ENCODE data around the gene BBX. TPM values are rescaled to one million over a fixed set of nuclear protein-coding genes. Genes with fewer than 3 reads are reported as not detected.

BBX gene
- total RNA-seq, 1 experiment from 2014 or later: 45.0 TPM

DNA sequence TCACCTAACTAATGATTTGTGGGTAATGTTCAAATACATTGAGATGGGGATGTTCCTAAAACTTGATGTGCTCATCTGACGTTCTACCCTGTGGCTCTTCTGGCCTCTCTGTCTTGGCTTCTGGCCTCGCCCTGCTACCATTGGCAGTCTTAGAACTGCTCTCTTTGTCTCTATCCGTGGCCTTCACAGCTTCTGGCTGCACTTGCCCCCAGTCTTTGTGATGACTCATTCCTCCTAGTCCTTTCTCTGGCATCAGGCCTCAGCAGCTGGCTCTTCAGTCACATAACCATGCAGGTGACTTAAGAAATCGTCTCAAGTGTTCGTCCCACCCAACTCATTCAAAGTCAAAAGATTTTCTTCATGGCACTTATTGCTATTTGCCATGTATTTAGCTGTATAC lies 188.1 kb downstream of the BBX start (continued):
- TF ChIP-seq IRF2 (CRISPR knock-in tag; IDR thresholded peaks at IDR 0.05; ENCODE audit: borderline replicate concordance, low read depth): no peak
- TF ChIP-seq TCF7 (CRISPR knock-in tag; IDR thresholded peaks at IDR 0.05; ENCODE audit: low read depth): no peak
- TF ChIP-seq, protein P1, sequence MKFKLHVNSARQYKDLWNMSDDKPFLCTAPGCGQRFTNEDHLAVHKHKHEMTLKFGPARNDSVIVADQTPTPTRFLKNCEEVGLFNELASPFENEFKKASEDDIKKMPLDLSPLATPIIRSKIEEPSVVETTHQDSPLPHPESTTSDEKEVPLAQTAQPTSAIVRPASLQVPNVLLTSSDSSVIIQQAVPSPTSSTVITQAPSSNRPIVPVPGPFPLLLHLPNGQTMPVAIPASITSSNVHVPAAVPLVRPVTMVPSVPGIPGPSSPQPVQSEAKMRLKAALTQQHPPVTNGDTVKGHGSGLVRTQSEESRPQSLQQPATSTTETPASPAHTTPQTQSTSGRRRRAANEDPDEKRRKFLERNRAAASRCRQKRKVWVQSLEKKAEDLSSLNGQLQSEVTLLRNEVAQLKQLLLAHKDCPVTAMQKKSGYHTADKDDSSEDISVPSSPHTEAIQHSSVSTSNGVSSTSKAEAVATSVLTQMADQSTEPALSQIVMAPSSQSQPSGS (CRISPR knock-in tag; IDR thresholded peaks at IDR 0.05; ENCODE audit: borderline replicate concordance, low read depth): no peak
- no peak for TF ChIP-seq ZNF671 (CRISPR knock-in tag; IDR thresholded peaks at IDR 0.05)

DNA sequence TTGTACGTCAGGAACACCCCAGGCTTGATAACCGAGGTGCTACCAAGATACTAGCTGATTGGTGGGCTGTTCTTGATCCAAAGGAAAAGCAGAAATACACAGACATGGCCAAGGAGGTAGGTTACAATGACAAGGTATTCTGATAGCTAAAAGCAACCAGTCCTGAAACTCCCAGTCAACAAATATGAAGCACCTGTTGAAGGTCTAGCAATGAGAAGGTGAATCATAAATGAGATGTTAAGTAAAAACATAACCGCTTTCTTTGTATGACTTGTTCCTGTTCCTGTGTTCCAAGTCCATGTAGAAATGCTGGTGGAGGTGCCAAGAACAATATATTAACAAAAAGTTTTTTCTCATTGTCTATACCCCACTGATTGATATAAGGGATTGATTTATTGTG lies 194.0 kb downstream of the BBX start:
- no peak for DNase-seq (ENCODE audit: low spot score)
- H3K27me3 Mint-ChIP-seq (ENCODE audit: low read depth): no peaks in the 10 kb centered on the region
- peaks cover 6% of the 10 kb centered on the region; the same call in 1 of the 2 replicates for H3K36me3 Mint-ChIP-seq
- H3K9me3 Mint-ChIP-seq: no peaks in the 10 kb centered on the region
- H3K27ac Mint-ChIP-seq: peak overlapping the region; percentile 32; the same call in 1 of the 2 replicates
- TF ChIP-seq, protein P2, sequence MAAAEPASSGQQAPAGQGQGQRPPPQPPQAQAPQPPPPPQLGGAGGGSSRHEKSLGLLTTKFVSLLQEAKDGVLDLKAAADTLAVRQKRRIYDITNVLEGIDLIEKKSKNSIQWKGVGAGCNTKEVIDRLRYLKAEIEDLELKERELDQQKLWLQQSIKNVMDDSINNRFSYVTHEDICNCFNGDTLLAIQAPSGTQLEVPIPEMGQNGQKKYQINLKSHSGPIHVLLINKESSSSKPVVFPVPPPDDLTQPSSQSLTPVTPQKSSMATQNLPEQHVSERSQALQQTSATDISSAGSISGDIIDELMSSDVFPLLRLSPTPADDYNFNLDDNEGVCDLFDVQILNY (CRISPR knock-in tag; IDR thresholded peaks at IDR 0.05): no peak
- no peak for TF ChIP-seq ZNF263 (CRISPR knock-in tag; IDR thresholded peaks at IDR 0.05; ENCODE audit: low read depth)
- TF ChIP-seq, protein P3, sequence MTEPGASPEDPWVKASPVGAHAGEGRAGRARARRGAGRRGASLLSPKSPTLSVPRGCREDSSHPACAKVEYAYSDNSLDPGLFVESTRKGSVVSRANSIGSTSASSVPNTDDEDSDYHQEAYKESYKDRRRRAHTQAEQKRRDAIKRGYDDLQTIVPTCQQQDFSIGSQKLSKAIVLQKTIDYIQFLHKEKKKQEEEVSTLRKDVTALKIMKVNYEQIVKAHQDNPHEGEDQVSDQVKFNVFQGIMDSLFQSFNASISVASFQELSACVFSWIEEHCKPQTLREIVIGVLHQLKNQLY (CRISPR knock-in tag; IDR thresholded peaks at IDR 0.05): no peak
- ATAC-seq: peak; percentile 56; the same call in 1 of the 2 replicates
- no peak overlapping the region for H3K4me3 Mint-ChIP-seq
- ChIA-PET POLR2A (no interaction called here), CTCF (interaction anchor here (0.6 kb wide), 1 partner anchor 445 kb away, joined by 4 read pairs; no protein-coding TSS in a partner anchor)
- peaks cover 14% of the 10 kb centered on the region for H3K4me1 Mint-ChIP-seq

DNA sequence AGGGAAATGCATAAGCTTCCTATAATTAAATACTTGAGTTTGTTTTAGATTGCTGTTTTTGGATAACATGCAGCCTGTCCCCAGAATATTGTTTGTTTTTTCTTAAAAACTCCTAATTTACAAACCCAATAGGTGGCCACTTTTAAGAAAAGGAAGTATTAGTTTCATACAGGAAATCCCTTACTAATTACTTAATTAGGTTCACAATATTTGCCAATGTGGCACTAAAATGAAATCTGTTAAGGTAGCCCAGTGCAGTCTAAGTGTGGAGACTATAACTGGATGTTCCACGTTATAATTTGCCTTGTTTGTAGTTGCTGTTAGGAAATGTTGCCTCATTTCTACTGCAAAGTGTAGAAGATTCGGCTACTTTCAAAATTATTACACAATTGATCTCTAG lies 195.8 kb downstream of the BBX start:
- no peak overlapping the region; the same call in 1 of the 2 replicates for H3K27ac Mint-ChIP-seq
- H3K9me3 Mint-ChIP-seq: peaks cover 2% of the 10 kb centered on the region; the same call in 1 of the 2 replicates
- H3K4me1 Mint-ChIP-seq: peaks cover 14% of the 10 kb centered on the region
- no peak for DNase-seq (ENCODE audit: low spot score)
- no peak for ATAC-seq
- ChIA-PET POLR2A (no interaction called here), CTCF (no interaction called here)
- H3K4me3 Mint-ChIP-seq: no peak overlapping the region
- no peaks in the 10 kb centered on the region for H3K27me3 Mint-ChIP-seq (ENCODE audit: low read depth)
- peaks cover 5% of the 10 kb centered on the region for H3K36me3 Mint-ChIP-seq
- no peak for TF ChIP-seq NR2C2 (CRISPR knock-in tag; IDR thresholded peaks at IDR 0.05)
- TF ChIP-seq, protein P4, sequence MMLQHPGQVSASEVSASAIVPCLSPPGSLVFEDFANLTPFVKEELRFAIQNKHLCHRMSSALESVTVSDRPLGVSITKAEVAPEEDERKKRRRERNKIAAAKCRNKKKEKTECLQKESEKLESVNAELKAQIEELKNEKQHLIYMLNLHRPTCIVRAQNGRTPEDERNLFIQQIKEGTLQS (CRISPR knock-in tag; conservative IDR thresholded peaks at IDR 0.05): no peak
- TF ChIP-seq TEAD1 (CRISPR knock-in tag; IDR thresholded peaks at IDR 0.05): no peak
- TF ChIP-seq, protein P5, sequence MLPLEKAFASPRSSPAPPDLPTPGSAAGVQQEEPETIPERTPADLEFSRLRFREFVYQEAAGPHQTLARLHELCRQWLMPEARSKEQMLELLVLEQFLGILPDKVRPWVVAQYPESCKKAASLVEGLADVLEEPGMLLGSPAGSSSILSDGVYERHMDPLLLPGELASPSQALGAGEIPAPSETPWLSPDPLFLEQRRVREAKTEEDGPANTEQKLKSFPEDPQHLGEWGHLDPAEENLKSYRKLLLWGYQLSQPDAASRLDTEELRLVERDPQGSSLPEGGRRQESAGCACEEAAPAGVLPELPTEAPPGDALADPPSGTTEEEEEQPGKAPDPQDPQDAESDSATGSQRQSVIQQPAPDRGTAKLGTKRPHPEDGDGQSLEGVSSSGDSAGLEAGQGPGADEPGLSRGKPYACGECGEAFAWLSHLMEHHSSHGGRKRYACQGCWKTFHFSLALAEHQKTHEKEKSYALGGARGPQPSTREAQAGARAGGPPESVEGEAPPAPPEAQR (CRISPR knock-in tag; IDR thresholded peaks at IDR 0.05): no peak
- TF ChIP-seq ZNF317 (CRISPR knock-in tag; IDR thresholded peaks at IDR 0.05; ENCODE audit: borderline replicate concordance, low read depth): no peak
- TF ChIP-seq GRHL2 (CRISPR knock-in tag; IDR thresholded peaks at IDR 0.05; ENCODE audit: insufficient replicate concordance, severe bottlenecking): no peak
- TF ChIP-seq SP1 (CRISPR knock-in tag; conservative IDR thresholded peaks at IDR 0.05): no peak
- no peak for TF ChIP-seq FOXP1 (CRISPR knock-in tag; IDR thresholded peaks at IDR 0.05; ENCODE audit: borderline replicate concordance)
- no peak for TF ChIP-seq OVOL2 (CRISPR knock-in tag; IDR thresholded peaks at IDR 0.05; ENCODE audit: borderline replicate concordance)
- TF ChIP-seq, protein P6, sequence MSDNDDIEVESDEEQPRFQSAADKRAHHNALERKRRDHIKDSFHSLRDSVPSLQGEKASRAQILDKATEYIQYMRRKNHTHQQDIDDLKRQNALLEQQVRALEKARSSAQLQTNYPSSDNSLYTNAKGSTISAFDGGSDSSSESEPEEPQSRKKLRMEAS (CRISPR knock-in tag; IDR thresholded peaks at IDR 0.05): no peak
- TF ChIP-seq, protein P7, sequence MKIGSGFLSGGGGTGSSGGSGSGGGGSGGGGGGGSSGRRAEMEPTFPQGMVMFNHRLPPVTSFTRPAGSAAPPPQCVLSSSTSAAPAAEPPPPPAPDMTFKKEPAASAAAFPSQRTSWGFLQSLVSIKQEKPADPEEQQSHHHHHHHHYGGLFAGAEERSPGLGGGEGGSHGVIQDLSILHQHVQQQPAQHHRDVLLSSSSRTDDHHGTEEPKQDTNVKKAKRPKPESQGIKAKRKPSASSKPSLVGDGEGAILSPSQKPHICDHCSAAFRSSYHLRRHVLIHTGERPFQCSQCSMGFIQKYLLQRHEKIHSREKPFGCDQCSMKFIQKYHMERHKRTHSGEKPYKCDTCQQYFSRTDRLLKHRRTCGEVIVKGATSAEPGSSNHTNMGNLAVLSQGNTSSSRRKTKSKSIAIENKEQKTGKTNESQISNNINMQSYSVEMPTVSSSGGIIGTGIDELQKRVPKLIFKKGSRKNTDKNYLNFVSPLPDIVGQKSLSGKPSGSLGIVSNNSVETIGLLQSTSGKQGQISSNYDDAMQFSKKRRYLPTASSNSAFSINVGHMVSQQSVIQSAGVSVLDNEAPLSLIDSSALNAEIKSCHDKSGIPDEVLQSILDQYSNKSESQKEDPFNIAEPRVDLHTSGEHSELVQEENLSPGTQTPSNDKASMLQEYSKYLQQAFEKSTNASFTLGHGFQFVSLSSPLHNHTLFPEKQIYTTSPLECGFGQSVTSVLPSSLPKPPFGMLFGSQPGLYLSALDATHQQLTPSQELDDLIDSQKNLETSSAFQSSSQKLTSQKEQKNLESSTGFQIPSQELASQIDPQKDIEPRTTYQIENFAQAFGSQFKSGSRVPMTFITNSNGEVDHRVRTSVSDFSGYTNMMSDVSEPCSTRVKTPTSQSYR (CRISPR knock-in tag; IDR thresholded peaks at IDR 0.05): no peak
- TF ChIP-seq, protein P2 (CRISPR knock-in tag; IDR thresholded peaks at IDR 0.05): no peak
- no peak for TF ChIP-seq TEAD4 (CRISPR knock-in tag; IDR thresholded peaks at IDR 0.05)
- no peak for TF ChIP-seq NR3C1 (CRISPR knock-in tag; conservative IDR thresholded peaks at IDR 0.05; ENCODE audit: low read depth)
- no peak for TF ChIP-seq NR1H2 (CRISPR knock-in tag; IDR thresholded peaks at IDR 0.05)
- TF ChIP-seq, protein P8, sequence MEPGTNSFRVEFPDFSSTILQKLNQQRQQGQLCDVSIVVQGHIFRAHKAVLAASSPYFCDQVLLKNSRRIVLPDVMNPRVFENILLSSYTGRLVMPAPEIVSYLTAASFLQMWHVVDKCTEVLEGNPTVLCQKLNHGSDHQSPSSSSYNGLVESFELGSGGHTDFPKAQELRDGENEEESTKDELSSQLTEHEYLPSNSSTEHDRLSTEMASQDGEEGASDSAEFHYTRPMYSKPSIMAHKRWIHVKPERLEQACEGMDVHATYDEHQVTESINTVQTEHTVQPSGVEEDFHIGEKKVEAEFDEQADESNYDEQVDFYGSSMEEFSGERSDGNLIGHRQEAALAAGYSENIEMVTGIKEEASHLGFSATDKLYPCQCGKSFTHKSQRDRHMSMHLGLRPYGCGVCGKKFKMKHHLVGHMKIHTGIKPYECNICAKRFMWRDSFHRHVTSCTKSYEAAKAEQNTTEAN (CRISPR knock-in tag; IDR thresholded peaks at IDR 0.05): no peak
- no peak for TF ChIP-seq CREM (CRISPR knock-in tag; IDR thresholded peaks at IDR 0.05)

All from WTC11 (cell line).